Activated CD8-positive, alpha-beta memory T cell treated with anti-CD3 and anti-CD28 coated beads for 24 hours (primary cell): ENCODE results near the gene C2orf76.
"Not testable (repeated sequence)": the region's sequence is repeated elsewhere in the genome, so short reads cannot be mapped to it uniquely, and the experiment has no call there.

ENCODE experiments used
- DNase-seq: peaks from one replicate; pipeline ENCODE4 v3.0.0-alpha.2; 2020

Gene C2orf76

DNA sequence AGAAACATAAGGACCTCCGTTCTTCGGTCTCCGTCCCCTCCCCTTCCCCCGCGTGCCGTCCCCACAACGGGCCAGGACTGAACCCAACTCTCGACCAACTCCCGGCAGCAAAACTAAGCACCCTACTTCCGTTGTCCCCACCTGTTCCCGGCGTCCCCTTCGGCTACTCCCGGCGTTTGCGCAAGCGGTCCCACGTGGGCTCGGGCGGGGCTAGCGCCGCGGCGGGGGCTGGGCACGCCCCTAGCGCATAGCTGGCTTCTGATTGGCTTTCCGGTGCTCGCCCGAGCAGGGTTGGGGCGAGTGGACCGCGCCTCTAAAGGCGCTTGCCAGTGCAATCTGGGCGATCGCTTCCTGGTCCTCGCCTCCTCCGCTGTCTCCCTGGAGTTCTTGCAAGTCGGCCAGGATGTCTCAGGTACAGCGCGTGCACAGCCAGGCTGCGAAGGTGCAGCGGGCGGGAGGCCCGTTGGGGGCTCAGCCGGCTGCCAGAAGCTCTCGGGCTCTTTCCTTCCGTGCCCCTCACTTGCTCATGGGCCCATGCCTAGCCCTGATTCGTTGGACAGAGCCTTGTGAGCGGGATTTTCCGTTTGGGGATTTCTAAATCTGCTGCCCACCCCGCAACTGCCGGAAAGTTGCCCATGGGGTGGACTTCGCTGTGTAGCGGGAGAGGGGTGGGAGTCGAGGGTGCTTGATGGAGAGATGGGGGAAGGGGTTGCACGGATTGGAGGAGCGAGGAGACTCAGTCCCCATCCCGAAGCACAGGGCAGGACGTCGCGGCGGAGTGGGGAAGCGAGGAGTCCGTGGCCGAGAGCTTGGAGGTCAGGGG, at the start of gene C2orf76, which contains the start of gene DBI:
TSS of gene C2orf76 (minus strand) at position 186 of the 823 bp plus-strand sequence. CDS start 26,875 bp downstream, outside the sequence.
TSS of gene DBI (plus strand) at position 329 of the 823 bp plus-strand sequence. CDS start at position 404, 75 bp downstream.
- DNase-seq = peak; percentile 95

DNA sequence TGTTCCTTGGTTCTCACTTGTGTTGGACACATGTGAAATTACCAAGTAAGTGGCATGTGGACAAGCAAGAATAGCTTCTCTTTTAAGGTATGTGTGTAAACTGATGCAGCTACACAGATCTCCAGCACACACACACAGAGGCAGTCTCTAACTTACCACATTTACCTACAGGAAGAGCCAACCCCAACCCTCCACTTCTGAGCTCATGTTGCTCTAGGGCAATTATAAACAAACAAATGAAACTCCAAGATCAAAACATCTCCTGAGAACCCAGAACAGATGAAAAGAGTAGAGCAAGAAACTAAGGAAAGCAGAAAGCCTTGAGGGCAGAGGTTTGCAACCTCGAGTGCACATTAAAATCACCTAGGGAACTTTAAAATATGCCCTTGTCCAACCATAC, 49.0 kb upstream of the C2orf76 start:
- DNase-seq = no peak

GRCh38 chr2:119414894-119415293, 48.3 kb upstream of the C2orf76 start:
- DNase-seq = no peak

DNA sequence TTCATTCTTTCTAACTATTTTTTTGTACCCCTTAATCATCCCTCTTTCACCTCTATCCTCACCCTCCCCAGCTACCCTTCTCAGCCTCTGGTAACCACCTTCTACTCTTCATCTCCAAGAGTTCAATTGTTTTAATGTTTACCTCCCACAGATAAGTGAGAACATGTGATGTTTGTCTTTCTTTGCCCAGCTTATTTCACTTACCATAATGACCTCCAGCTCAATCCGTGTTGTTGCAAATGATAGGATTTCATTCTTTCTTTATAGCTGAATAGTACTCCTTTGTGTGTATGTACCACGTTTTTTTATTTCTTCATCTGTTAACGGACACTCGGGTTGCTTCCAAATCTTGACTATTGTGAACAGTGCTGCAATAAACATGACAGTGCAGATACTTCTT, 42.9 kb upstream of the C2orf76 start:
- DNase-seq = no peak

DNA sequence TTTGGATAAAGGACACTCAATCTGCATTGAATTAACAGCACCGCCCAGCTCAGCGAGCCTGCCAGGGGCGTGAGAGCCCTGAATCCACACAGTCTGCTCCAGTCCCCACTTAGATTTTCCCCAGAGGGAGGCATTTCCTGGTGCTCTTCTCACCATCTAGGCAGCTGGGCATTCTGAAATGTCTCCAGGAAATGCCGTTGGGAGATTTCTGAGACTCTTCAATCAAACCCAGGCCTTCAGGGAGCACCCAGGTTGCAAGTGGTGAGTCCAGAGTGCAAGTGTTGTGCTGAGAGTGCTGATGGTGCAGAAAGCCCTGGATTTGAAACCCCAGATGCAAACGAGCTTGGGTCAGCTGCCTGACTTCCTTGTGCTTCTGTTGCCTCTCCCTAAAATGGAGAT, 41.6 kb upstream of the C2orf76 start:
- peak; percentile 30 for DNase-seq

DNA sequence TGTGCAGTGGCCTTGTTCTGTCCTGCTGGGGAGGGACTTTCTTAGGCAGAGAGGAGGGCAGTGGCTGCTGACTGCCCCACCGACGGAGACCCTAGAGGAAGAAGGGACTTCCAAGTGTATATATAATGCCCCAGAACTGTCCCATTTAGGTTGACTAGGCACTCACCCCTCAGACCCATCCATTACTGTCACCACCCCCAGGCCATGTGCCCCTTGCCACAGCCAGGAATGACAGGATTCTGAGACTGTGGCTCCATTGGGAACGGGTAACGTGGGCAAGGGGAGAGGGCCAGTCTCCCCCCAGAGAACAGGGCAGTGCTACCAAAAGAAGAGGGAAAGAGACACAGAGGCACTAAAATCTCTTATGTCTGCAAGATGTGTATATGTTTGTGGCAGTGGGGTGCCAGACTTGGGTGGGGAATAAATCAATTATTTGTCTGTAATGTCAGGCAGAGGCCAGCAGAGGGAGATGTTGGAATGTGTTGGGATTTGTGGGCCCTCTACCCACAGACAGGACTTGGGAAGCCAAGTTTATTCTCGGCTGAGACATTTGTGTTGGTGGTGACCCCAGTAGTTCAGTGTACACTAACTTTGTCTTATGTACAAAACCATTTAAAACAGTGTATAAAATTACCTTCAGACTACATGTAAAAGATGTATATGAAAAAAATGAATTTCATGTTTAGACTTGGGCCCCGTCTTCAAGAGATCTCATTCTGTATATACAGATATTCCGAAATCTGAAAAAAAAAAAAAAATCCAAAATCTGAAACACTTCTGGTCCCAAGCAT, 41.0 kb upstream of the C2orf76 start:
- DNase-seq = peak; percentile 53

- DNase-seq = peak; percentile 43
These were observed 38.5 kb upstream of the C2orf76 start for GRCh38 chr2:119405151-119405550.

DNA sequence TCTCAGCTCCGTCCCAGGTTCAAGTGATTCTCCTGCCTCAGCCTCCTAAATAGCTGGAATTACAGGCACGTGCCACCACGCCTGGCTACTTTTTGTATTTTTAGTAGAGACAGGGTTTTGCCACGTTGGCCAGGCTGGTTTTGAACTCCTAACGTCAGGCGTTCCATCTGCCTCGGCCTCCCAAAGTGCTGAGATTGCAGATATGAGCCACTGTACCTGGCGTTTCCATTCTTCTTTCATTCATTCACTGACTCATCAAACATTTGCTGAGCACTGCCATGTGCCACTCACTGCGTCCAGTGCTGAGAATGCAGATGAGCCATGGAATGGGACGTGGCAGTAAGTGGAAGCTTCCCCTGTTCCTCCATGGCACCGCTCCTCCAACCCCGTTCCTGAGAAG, 37.0 kb upstream of the C2orf76 start:
- DNase-seq = not testable (repeated sequence)

- DNase-seq = peak; percentile 26
These were observed 36.3 kb upstream of the C2orf76 start for GRCh38 chr2:119402645-119403560.

DNA sequence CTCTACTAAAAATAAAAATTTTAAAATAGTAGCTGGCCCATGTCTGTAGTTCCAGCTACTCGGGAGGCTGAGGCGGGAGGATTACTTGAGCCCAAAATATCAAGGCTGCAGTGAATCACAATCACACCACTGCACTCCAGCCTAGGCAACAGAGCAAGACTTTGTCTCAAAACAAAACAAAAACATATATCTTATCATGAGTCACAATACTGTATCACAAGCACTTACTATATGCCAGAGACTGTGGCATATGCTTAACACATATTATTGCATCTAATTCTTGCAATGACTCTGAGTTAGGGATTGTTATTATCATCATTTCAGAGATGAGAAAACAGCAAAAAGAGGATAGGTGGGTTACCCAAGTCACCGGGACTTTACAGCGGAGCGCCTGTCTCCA, 35.5 kb upstream of the C2orf76 start:
- no peak for DNase-seq

- peak; percentile 47 for DNase-seq
These were observed 30.6 kb upstream of the C2orf76 start for GRCh38 chr2:119397196-119397595.

GRCh38 chr2:119393971-119394748, 27.5 kb upstream of the C2orf76 start:
- no peak for DNase-seq

- peak; percentile 32 for DNase-seq
These were observed 23.1 kb upstream of the C2orf76 start for GRCh38 chr2:119389615-119390306.

DNA sequence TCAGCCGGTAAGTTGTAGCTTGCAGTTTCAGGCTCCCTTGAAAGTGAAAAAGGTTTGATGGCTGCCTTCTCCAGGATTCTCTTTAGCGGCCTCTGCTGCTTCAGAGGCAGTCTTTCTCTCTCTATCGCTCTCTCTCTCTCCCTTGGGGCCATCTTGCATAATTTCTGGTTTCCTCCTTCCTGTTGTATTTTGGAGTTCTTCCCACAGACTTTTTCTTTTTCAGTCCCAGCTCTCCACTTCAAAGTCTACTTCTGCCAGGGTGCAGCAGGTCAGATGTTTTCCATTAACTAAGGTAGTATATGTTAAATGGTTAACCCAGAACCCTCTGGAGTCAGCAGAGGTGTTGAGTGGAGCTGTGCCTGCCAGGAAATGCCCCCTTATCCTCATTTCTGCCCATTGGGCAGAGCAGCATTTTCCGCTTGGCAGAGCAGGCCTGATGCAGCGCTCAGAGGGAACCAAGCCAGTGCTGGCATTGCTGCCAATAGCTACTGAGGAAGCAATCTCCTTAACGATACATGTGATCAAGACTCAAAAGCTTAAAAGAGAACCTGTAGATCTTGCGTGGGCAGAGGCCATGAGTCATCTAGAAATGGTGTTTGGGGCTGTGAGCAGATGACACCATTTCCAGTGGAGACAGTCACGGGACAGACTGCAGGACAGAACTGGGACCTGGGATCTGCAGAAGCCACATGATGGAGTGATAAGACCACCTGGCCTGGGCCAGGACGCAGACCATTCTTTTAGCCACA, 20.9 kb upstream of the C2orf76 start:
- DNase-seq = peak; percentile 57

- no peak for DNase-seq
These were observed 18.8 kb upstream of the C2orf76 start for GRCh38 chr2:119385466-119385865.

DNA sequence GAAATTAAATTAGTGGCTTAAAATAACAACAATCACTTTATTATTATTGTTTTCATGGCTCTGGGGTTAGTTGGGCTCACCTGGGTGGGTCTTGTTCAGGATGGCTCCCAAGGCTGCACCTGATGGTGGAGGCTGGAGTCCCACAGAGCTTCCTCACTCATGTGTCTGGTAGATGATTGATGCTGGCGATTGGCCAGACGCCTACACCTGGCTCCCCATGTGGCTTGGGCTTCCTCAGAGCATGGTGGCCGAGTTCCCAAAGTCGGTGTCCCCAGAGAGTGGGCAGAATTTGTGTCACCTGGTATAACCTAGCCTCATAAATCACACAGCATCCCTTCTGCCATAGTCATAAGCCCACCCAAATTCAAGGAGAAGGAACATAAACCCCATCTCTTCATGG, 18.3 kb upstream of the C2orf76 start:
- peak; percentile 40 for DNase-seq

DNA sequence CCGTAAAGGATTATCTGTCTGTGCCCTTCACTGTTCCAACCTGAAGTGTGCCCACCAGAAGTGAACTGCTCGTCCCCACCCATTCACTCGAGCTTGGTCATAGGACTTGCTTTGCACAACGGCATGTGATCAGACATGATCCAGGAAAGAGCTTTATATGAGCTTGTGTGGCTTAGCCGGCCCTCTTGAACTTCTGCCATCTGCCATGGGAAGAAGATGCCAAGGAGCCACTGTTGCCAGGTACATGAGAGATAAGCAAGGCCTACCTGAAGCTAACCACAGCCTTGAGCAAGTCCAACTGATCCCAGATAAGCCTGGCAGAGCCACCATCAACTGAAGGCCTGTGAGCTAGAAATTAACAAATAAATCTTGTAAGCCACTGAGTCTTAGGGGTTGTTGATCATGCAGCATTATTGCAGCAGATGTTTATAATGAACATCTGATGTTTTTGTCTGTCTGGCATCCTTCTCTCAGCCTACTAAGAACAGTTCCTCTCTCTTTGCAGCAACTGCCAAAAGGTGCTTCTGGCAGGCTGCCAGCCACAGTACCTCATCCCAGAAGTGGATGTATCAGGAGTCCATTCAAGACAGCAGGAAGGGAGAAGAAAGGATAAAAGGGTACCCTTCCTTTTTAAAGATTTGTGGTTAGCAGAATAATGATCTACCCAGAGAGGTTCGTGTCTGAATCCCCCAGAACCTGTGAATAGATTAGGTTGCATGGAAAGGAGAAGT, 16.9 kb upstream of the C2orf76 start:
- DNase-seq = no peak

DNA sequence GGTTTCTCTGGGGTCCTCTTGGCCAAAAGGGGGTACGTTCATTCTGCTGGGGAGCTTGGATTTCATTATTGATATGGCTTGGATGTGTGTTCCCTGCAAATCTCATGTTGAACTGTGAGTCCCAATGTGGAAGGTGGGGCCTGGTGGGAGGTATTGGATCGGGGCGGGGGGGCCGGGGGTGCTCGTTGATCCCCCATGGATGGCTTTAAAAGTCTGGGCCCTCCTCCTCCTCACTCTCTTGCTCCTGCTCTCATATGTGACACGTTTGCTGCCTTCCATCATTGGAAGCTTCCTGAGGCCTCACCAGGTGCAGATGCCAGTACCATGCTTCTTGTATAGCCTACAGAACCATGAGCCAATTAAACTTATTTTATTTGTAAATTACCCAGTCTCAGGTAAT, 11.9 kb upstream of the C2orf76 start:
- DNase-seq = no peak

- no peak for DNase-seq
These were observed 11.3 kb upstream of the C2orf76 start for GRCh38 chr2:119377993-119378345.
